Erythroblast (primary cell): Measurements from ENCODE around the gene ZC3H11A.

Experiments used
- GATA1 ChIP-seq: IDR thresholded peaks from 2 replicates; pipeline ENCODE4 v1.6.1; 2011; ENCODE audit warnings: low read depth, mild to moderate bottlenecking, control low read depth, low read length, moderate library complexity
- POLR2A ChIP-seq: IDR thresholded peaks from 2 replicates; pipeline ENCODE4 v1.6.1; 2011; ENCODE audit warnings: mild to moderate bottlenecking, low read length

GRCh38 chr1:203796236-203796605, 798 bp downstream of the ZC3H11A start:
- TF ChIP-seq POLR2A (no peak), GATA1 (no peak)
